ENCODE measurements around the gene UBAC2. TPM values are rescaled to one million over a fixed set of nuclear protein-coding genes. Genes with fewer than 3 reads are reported as not detected.
A peak's percentile ranks its signal among the peaks of the same experiment; 100 is the strongest.

UBAC2 gene
- total and polyA plus RNA-seq, 2 of the 8 experiments (the other 6 are each of a cell fraction or from before 2014, with no cell fraction given): 75.9 to 76.9 TPM

- Histone ChIP-seq H2BK15ac (ENCODE audit: low read length) (no peak overlapping the region), H3K4me2 (ENCODE audit: insufficient read depth in 1 of 2, low read depth in 2 of 2, low read length in 2 of 2) (no peak overlapping the region), H3K9me3 (ENCODE audit: insufficient read depth in 2 of 2, low read depth in 1 of 2, low read length in 1 of 2) (no peaks in the 10 kb centered on the region), H3K79me1 (ENCODE audit: low read depth, low read length) (peaks cover 4% of the 10 kb centered on the region; the same call in 1 of the 2 replicates), H3K27ac (ENCODE audit: low read depth, low read length) (no peak overlapping the region), H2BK5ac (ENCODE audit: low read depth, low read length) (no peak overlapping the region), H2BK20ac (ENCODE audit: low read length) (no peak overlapping the region), H3K18ac (ENCODE audit: extremely low read depth, low read length) (no peak overlapping the region), H2BK120ac (replicated peaks; ENCODE audit: low read depth, low read length) (no peak overlapping the region), H3K23me2 (ENCODE audit: low read depth, low read length) (peaks cover 2% of the 10 kb centered on the region; the same call in 1 of the 2 replicates), H4K8ac (ENCODE audit: extremely low read depth, insufficient read depth, low read length) (no peak overlapping the region), H3K9ac (replicated peaks in 1 of 4; ENCODE audit: extremely low read depth in 1 of 4, low read depth in 3 of 4, low read length in 3 of 4) (no peak overlapping the region), H4K5ac (ENCODE audit: insufficient read length, low read depth, low read length) (no peak overlapping the region), H3K4me3 (ENCODE audit: extremely low read depth in 1 of 4, insufficient read depth in 2 of 4, low read depth in 3 of 4, low read length in 4 of 4) (no peak overlapping the region), H3K23ac (ENCODE audit: insufficient read length) (no peak overlapping the region), H2BK12ac (ENCODE audit: low read depth, low read length) (no peak overlapping the region), H3K14ac (ENCODE audit: insufficient read length) (no peak overlapping the region), H3K4me1 (replicated peaks in 1 of 4; ENCODE audit: control insufficient read depth in 3 of 4, insufficient read depth in 4 of 4, low read length in 3 of 4) (no peaks in the 10 kb centered on the region), H4K91ac (replicated peaks; ENCODE audit: insufficient read length, low read length) (no peak overlapping the region), H2AK5ac (ENCODE audit: low read depth, low read length) (no peak overlapping the region), H3K56ac (replicated peaks; ENCODE audit: insufficient read length, low read depth, low read length) (no peak overlapping the region), H3K27me3 (replicated peaks in 1 of 4; ENCODE audit: control insufficient read depth in 3 of 4, extremely low read depth in 1 of 4, insufficient read depth in 3 of 4, low read length in 3 of 4) (no peaks in the 10 kb centered on the region), H3K36me3 (ENCODE audit: control insufficient read depth in 2 of 4, insufficient read depth in 4 of 4, low read length in 3 of 4) (0 out of 8 replicates have a peak, but pooled peaks cover 0 to 3% (median 0%) of the 10 kb centered on the region in 4 experiments), H2AFZ (ENCODE audit: low read length) (no peak overlapping the region), H3K4ac (replicated peaks; ENCODE audit: insufficient read length, low read depth, low read length) (no peak overlapping the region), H3K79me2 (ENCODE audit: control insufficient read depth in 1 of 2, insufficient read depth in 2 of 2, low read length in 2 of 2) (no peaks in the 10 kb centered on the region; a peak in 1 of 4 replicates), H4K20me1 (replicated peaks in 1 of 2; ENCODE audit: control insufficient read depth in 1 of 2, insufficient read depth in 2 of 2, low read length in 2 of 2) (no peaks in the 10 kb centered on the region)
- POLR2A ChIA-PET (ENCODE audit: partially characterized antibody): interaction anchor here (0.9 to 3.4 kb wide), 2 partner anchors 14 to 70 kb away, joined by 5 to 17 read pairs; partner anchors contain the start of gene UBAC2
- TF ChIP-seq MAFK (IDR thresholded peaks at IDR 0.05; ENCODE audit: low read depth, low read length): peak; percentile 83
- TF ChIP-seq RXRA (IDR thresholded peaks at IDR 0.05; ENCODE audit: insufficient read depth, low read depth, low read length): no peak
- peak; percentile 63 to 66 for TF ChIP-seq RAD21 (IDR thresholded peaks at IDR 0.05 in 1 of 2, conservative IDR thresholded peaks at IDR 0.05 in 1 of 2; ENCODE audit: low read depth in 2 of 2, low read length in 2 of 2)
- TF ChIP-seq CTCF (IDR thresholded peaks at IDR 0.05; ENCODE audit: control extremely low read depth in 1 of 3, insufficient read depth in 1 of 3, low read depth in 1 of 3, low read length in 3 of 3): peak in 2 of 3 experiments; percentile 48 to 53; a peak in 3 of 4 replicates
- no peak for TF ChIP-seq KDM1A (IDR thresholded peaks at IDR 0.05; ENCODE audit: borderline replicate concordance, low read length)
- TF ChIP-seq HDAC6 (IDR thresholded peaks at IDR 0.05; ENCODE audit: low read depth, low read length): no peak
- FAIRE-seq: no peak
- DNase-seq (ENCODE audit: low read depth in 1 of 2, low spot score in 2 of 2): no peak
- WGBS, 2 experiments (ENCODE audit: extremely low coverage in 1 of 2, insufficient coverage in 1 of 2, insufficient read length in 1 of 2, insufficient replicate concordance in 2 of 2, low coverage in 1 of 2, low lambda C conversion rate in 2 of 2, missing lambda C conversion rate in 1 of 2): 85% methylated on average over 3 of the region's 3 CpGs; no CpG with 5 or more reads in 1 of the 2 experiments
- CTCF ChIA-PET (ENCODE audit: partially characterized antibody): interaction anchor here (0.6 to 10.8 kb wide), 56 partner anchors 9 to 682 kb away, joined by 3 to 242 read pairs (median 4); partner anchors contain the start of genes GPR18 and UBAC2
Observed at GRCh38 chr13:99269627-99270241, 69.1 kb downstream of the UBAC2 start.
